H1 (cell line): Measurements from ENCODE around the gene B3GAT2. TPM values are rescaled to one million over a fixed set of nuclear protein-coding genes. Genes with fewer than 3 reads are reported as not detected.

Source experiments
- CTCF ChIA-PET: fragments of 300-600 bp; sonication (Branson Sonifier 250); formaldehyde crosslinking; loops from one replicate; lab custom pipeline; 2021; ENCODE audit not compliant: partially characterized antibody; lab: Charles Lee
- POLR2A ChIA-PET: fragments of 300-600 bp; sonication (Branson Sonifier 250); formaldehyde crosslinking; loops from one replicate; lab custom pipeline; 2021; ENCODE audit warnings: inconsistent platforms; ENCODE audit not compliant: partially characterized antibody; lab: Charles Lee
- DNase-seq, 2 experiments: peaks; one replicate each; pipeline versions ENCODE4 v3.0.0 to v3.0.0-alpha.2; 2010 to 2022; ENCODE audit warnings: low spot score in 2 of 2, low read depth in 1 of 2, mixed read lengths in 1 of 2
- FAIRE-seq: peaks from 2 replicates; lab custom pipeline; 2011; peaks lifted over from hg19 to GRCh38; lab: Jason Lieb, UNC
- H2AFZ ChIP-seq: 2 replicates; pipeline ENCODE4 v1.8.1; 2012; ENCODE audit warnings: low read length, inconsistent platforms
- H2AK5ac ChIP-seq: 2 replicates; pipeline ENCODE4 v1.6.1; 2013; ENCODE audit warnings: low read depth, low read length
- H2BK120ac ChIP-seq: replicated peaks from 2 replicates; pipeline ENCODE3; 2013; ENCODE audit warnings: low read depth, low read length, inconsistent platforms
- H2BK12ac ChIP-seq: 2 replicates; pipeline ENCODE4 v1.6.1; 2013; ENCODE audit warnings: low read depth, low read length
- H2BK15ac ChIP-seq: 2 replicates; pipeline ENCODE4 v1.6.1; 2013; ENCODE audit warnings: low read length
- H2BK20ac ChIP-seq: 2 replicates; pipeline ENCODE4 v1.6.1; 2013; ENCODE audit warnings: low read length
- H2BK5ac ChIP-seq: 2 replicates; pipeline ENCODE4 v1.6.1; 2013; ENCODE audit warnings: low read depth, low read length
- H3K14ac ChIP-seq: 2 replicates; pipeline ENCODE4 v1.6.1; 2013; ENCODE audit warnings: inconsistent platforms; ENCODE audit not compliant: insufficient read length
- H3K18ac ChIP-seq: 2 replicates; pipeline ENCODE4 v1.6.1; 2013; ENCODE audit warnings: low read length; ENCODE audit errors: extremely low read depth
- H3K23ac ChIP-seq: 2 replicates; pipeline ENCODE4 v1.6.1; 2013; ENCODE audit warnings: inconsistent platforms; ENCODE audit not compliant: insufficient read length
- H3K23me2 ChIP-seq: 2 replicates; pipeline ENCODE4 v1.6.1; 2013; ENCODE audit warnings: low read depth, low read length
- H3K27ac ChIP-seq: 2 replicates; pipeline ENCODE4 v1.6.1; 2011; ENCODE audit warnings: low read depth, low read length, inconsistent platforms
- H3K27me3 ChIP-seq, 4 experiments: replicated peaks in 1 of 4; 1 replicate in 1 of 4; 2 replicates in 3 of 4; pipeline versions ENCODE4 v1.6.1 to v1.8.1; 2011 to 2013; ENCODE audit warnings: low read length in 3 of 4, mild to moderate bottlenecking in 3 of 4, inconsistent platforms in 2 of 4, mixed read lengths in 2 of 4, moderate library complexity in 1 of 4; ENCODE audit not compliant: control insufficient read depth in 3 of 4, insufficient read depth in 3 of 4; ENCODE audit errors: extremely low read depth in 1 of 4
- H3K36me3 ChIP-seq, 4 experiments: 2 replicates each; pipeline versions ENCODE4 v1.6.1 to v1.8.1; 2011 to 2013; ENCODE audit warnings: mild to moderate bottlenecking in 4 of 4, low read length in 3 of 4, moderate library complexity in 2 of 4, control low read depth in 1 of 4, inconsistent platforms in 1 of 4; ENCODE audit not compliant: insufficient read depth in 4 of 4, control insufficient read depth in 2 of 4
- H3K4ac ChIP-seq: replicated peaks from 2 replicates; pipeline ENCODE3; 2013; ENCODE audit warnings: low read length, low read depth, mixed read lengths, inconsistent platforms; ENCODE audit not compliant: insufficient read length
- H3K4me1 ChIP-seq, 4 experiments: replicated peaks in 1 of 4; 1 replicate in 1 of 4; 2 replicates in 3 of 4; pipeline versions ENCODE4 v1.6.1 to v1.8.1; 2011 to 2013; ENCODE audit warnings: low read length in 3 of 4, inconsistent platforms in 2 of 4, mixed read lengths in 1 of 4; ENCODE audit not compliant: insufficient read depth in 4 of 4, control insufficient read depth in 3 of 4
- H3K4me2 ChIP-seq, 2 experiments: 2 replicates each; pipeline versions ENCODE4 v1.6.1 to v1.8.1; 2011 to 2013; ENCODE audit warnings: low read depth in 2 of 2, low read length in 2 of 2, control low read depth in 1 of 2, inconsistent platforms in 1 of 2, mild to moderate bottlenecking in 1 of 2; ENCODE audit not compliant: insufficient read depth in 1 of 2
- H3K4me3 ChIP-seq, 4 experiments: fragments of 200-600, 300-600 bp in 1 of 4; sonication (generic), shearing (Covaris generic), sonication (Bioruptor Twin) in 1 of 4; 2 replicates each; pipeline versions ENCODE4 v1.5.1 to v1.8.1; 2011 to 2016; ENCODE audit warnings: low read length in 4 of 4, low read depth in 3 of 4, control low read depth in 2 of 4, inconsistent platforms in 2 of 4, mild to moderate bottlenecking in 2 of 4, mixed read lengths in 1 of 4, moderate library complexity in 1 of 4; ENCODE audit not compliant: insufficient read depth in 2 of 4; ENCODE audit errors: extremely low read depth in 1 of 4
- H3K56ac ChIP-seq: replicated peaks from 2 replicates; pipeline ENCODE3; 2013; ENCODE audit warnings: low read depth, mild to moderate bottlenecking, mixed read lengths, low read length, inconsistent platforms; ENCODE audit not compliant: insufficient read length
- H3K79me1 ChIP-seq: 2 replicates; pipeline ENCODE4 v1.6.1; 2013; ENCODE audit warnings: low read depth, low read length, control low read depth
- H3K79me2 ChIP-seq, 2 experiments: 2 replicates each; pipeline versions ENCODE4 v1.6.1 to v1.8.1; 2012 to 2013; ENCODE audit warnings: low read length in 2 of 2, mild to moderate bottlenecking in 2 of 2, inconsistent platforms in 1 of 2; ENCODE audit not compliant: insufficient read depth in 2 of 2, control insufficient read depth in 1 of 2
- H3K9ac ChIP-seq, 4 experiments: replicated peaks in 1 of 4; 1 replicate in 1 of 4; 2 replicates in 3 of 4; pipeline versions ENCODE4 v1.6.1 to v1.8.1; 2011 to 2013; ENCODE audit warnings: low read depth in 3 of 4, low read length in 3 of 4, control low read depth in 2 of 4, mild to moderate bottlenecking in 2 of 4, moderate library complexity in 2 of 4, inconsistent platforms in 1 of 4; ENCODE audit errors: extremely low read depth in 1 of 4
- H3K9me3 ChIP-seq, 2 experiments: 2 replicates each; pipeline versions ENCODE4 v1.6.1 to v1.8.1; 2012 to 2013; ENCODE audit warnings: mild to moderate bottlenecking in 2 of 2, moderate library complexity in 2 of 2, control low read depth in 1 of 2, inconsistent platforms in 1 of 2, low read depth in 1 of 2, low read length in 1 of 2, mixed read lengths in 1 of 2; ENCODE audit not compliant: insufficient read depth in 2 of 2
- H4K20me1 ChIP-seq, 2 experiments: replicated peaks in 1 of 2; 2 replicates each; pipeline versions ENCODE3 to v1.8.1; 2011 to 2013; ENCODE audit warnings: inconsistent platforms in 2 of 2, low read length in 2 of 2, mild to moderate bottlenecking in 1 of 2; ENCODE audit not compliant: insufficient read depth in 2 of 2, control insufficient read depth in 1 of 2
- H4K5ac ChIP-seq: 2 replicates; pipeline ENCODE4 v1.6.1; 2013; ENCODE audit warnings: low read length, low read depth, mixed read lengths, inconsistent platforms; ENCODE audit not compliant: insufficient read length
- H4K8ac ChIP-seq: 2 replicates; pipeline ENCODE4 v1.8.0; 2013; ENCODE audit warnings: mild to moderate bottlenecking, moderate library complexity, low read length, inconsistent platforms; ENCODE audit not compliant: insufficient read depth; ENCODE audit errors: extremely low read depth
- H4K91ac ChIP-seq: replicated peaks from 2 replicates; pipeline ENCODE3; 2013; ENCODE audit warnings: low read length, mixed read lengths, inconsistent platforms; ENCODE audit not compliant: insufficient read length
- BACH1 ChIP-seq: IDR thresholded peaks from 2 replicates; pipeline ENCODE4 v1.6.1; 2012; ENCODE audit warnings: low read length, improper control_type of control experiment
- CBX5 ChIP-seq: fragments of 300-800, 300-1000 bp; sonication (generic); IDR thresholded peaks from 2 replicates; pipeline ENCODE4 v1.7.1; 2016; ENCODE audit warnings: antibody characterized with exemption, low read length, low read depth
- CHD2 ChIP-seq: IDR thresholded peaks from 2 replicates; pipeline ENCODE4 v1.6.1; 2012; ENCODE audit warnings: low read length, improper control_type of control experiment
- GABPA ChIP-seq: IDR thresholded peaks from 2 replicates; pipeline ENCODE4 v1.6.1; 2011; ENCODE audit warnings: mild to moderate bottlenecking, low read length, moderate library complexity, borderline replicate concordance; ENCODE audit not compliant: insufficient read depth
- KDM1A ChIP-seq: fragments of 200-600, 300-600 bp; sonication (generic); IDR thresholded peaks from 2 replicates; pipeline ENCODE4 v1.7.1; 2016; ENCODE audit warnings: mild to moderate bottlenecking, low read length, borderline replicate concordance
- NRF1 ChIP-seq: IDR thresholded peaks from 2 replicates; pipeline ENCODE4 v1.6.1; 2011; ENCODE audit warnings: mild to moderate bottlenecking, low read depth, low read length, improper control_type of control experiment
- RBBP5 ChIP-seq: IDR thresholded peaks from 2 replicates; pipeline ENCODE4 v1.7.1; 2012; ENCODE audit warnings: low read depth, mild to moderate bottlenecking, inconsistent platforms, low read length, moderate library complexity, borderline replicate concordance
- RXRA ChIP-seq: IDR thresholded peaks from 2 replicates; pipeline ENCODE4 v1.6.1; 2011; ENCODE audit warnings: low read depth, mild to moderate bottlenecking, low read length, moderate library complexity; ENCODE audit not compliant: insufficient read depth
- SIX5 ChIP-seq: IDR thresholded peaks from 2 replicates; pipeline ENCODE4 v1.6.1; 2011; ENCODE audit warnings: mild to moderate bottlenecking, low read depth, low read length
- SP1 ChIP-seq: IDR thresholded peaks from 2 replicates; pipeline ENCODE4 v1.6.1; 2011; ENCODE audit warnings: low read depth, low read length
- YY1 ChIP-seq: IDR thresholded peaks from 2 replicates; pipeline ENCODE4 v1.6.1; 2011; ENCODE audit warnings: low read depth, mild to moderate bottlenecking, low read length
- WGBS, 2 experiments: shearing (Covaris generic) in 1 of 2; methylation state at CpG; one replicate each; pipeline versions ENCODE4 v1.1.6 to v1.1.7; 2013 to 2015; ENCODE audit warnings: low lambda C conversion rate in 2 of 2, mixed read lengths in 2 of 2, inconsistent platforms in 1 of 2, low coverage in 1 of 2, missing lambda C conversion rate in 1 of 2; ENCODE audit not compliant: insufficient replicate concordance in 2 of 2, insufficient coverage in 1 of 2, insufficient read length in 1 of 2; ENCODE audit errors: extremely low coverage in 1 of 2, missing lambda C conversion rate in 1 of 2; 5-methylcytosine and 5-hydroxymethylcytosine counted together
- polyA plus RNA-seq, 7 experiments: library from polyadenylated mRNA; depleted of rRNA in 3 of 7; stranded (reverse) in 5 of 7; unstranded in 2 of 7; fragments of >200 nt in 5 of 7; fragments of 200-250 nt in 2 of 7; gene quantifications; 1 replicate in 5 of 7; 2 replicates in 1 of 7; 4 replicates in 1 of 7; pipeline versions ENCODE4 v1.2.1 to v1.2.3, GENCODE V29; 2011 to 2013; ENCODE audit warnings: missing spikeins in 2 of 7, mixed read lengths in 2 of 7
- total RNA-seq: library from RNA; stranded (reverse); fragmentation: NEBNext Ultra II Directional; extraction: Animal tissue kit (Norgen Biotek cat#: 25700); gene quantifications from 2 replicates; pipeline ENCODE4 v1.2.1, GENCODE V29; 2021

B3GAT2 gene
- total and polyA plus RNA-seq, 2 of the 8 experiments (the other 6 are each of a cell fraction or from before 2014, with no cell fraction given) = 0.83 to 1.9 TPM

- Histone ChIP-seq H2AK5ac (no peak overlapping the region), H3K9me3 (peaks cover 0 to 13% of the 10 kb centered on the region in 2 experiments; a peak in 3 of 4 replicates), H3K4me2 (no peak overlapping the region), H4K91ac (no peak overlapping the region), H2AFZ (no peak overlapping the region), H4K20me1 (no peaks in the 10 kb centered on the region), H3K79me2 (no peaks in the 10 kb centered on the region), H3K56ac (no peak overlapping the region), H3K27ac (no peak overlapping the region), H3K79me1 (no peaks in the 10 kb centered on the region), H2BK15ac (no peak overlapping the region), H2BK12ac (no peak overlapping the region), H3K14ac (no peak overlapping the region), H2BK20ac (no peak overlapping the region), H3K9ac (no peak overlapping the region), H3K23me2 (no peaks in the 10 kb centered on the region), H2BK120ac (no peak overlapping the region), H4K5ac (no peak overlapping the region), H3K4ac (no peak overlapping the region), H4K8ac (no peak overlapping the region), H3K23ac (no peak overlapping the region), H3K4me1 (no peaks in the 10 kb centered on the region; a peak in 1 of 7 replicates), H3K27me3 (no peaks in the 10 kb centered on the region), H2BK5ac (no peak overlapping the region), H3K36me3 (no peaks in the 10 kb centered on the region), H3K4me3 (no peak overlapping the region), H3K18ac (no peak overlapping the region)
- ChIA-PET CTCF (interaction anchor here (0.9 to 2.7 kb wide), 5 partner anchors 10 to 187 kb away, joined by 3 to 16 read pairs (median 5); no protein-coding TSS in a partner anchor), POLR2A (no interaction called here)
- no peak for FAIRE-seq
- 89% methylated on average over 3 of the region's 3 CpGs; no CpG with 5 or more reads in 1 of the 2 experiments for WGBS, 2 experiments
- DNase-seq = no peak
- TF ChIP-seq KDM1A (no peak), CHD2 (no peak), YY1 (no peak), RBBP5 (no peak), SIX5 (no peak), NRF1 (no peak), RXRA (no peak), GABPA (no peak), BACH1 (no peak), SP1 (no peak), CBX5 (no peak)
Measured at GRCh38 chr6:70874181-70874913, 82.5 kb downstream of the B3GAT2 start.
